Measurements from ENCODE around the gene PTMS.

Gene PTMS

GRCh38 chr12:6810758-6811157, 44.6 kb downstream of the PTMS start:
- Histone ChIP-seq H3K36me3 (ENCODE audit: control insufficient read depth, insufficient read depth, low read length) (no peaks in the 10 kb centered on the region), H3K27me3 (ENCODE audit: control insufficient read depth, insufficient read depth, low read length) (no peaks in the 10 kb centered on the region), H3K4me1 (ENCODE audit: control insufficient read depth, insufficient read depth, low read length) (no peaks in the 10 kb centered on the region), H3K27ac (ENCODE audit: low read length) (no peak overlapping the region), H3K9me3 (ENCODE audit: control insufficient read depth, insufficient read depth, low read length) (no peaks in the 10 kb centered on the region), H3K4me3 (ENCODE audit: low read length) (no peak overlapping the region)
- WGBS (ENCODE audit: insufficient coverage, insufficient read length): no CpG with 5 or more reads among the region's 1 CpG
- no peak for DNase-seq (ENCODE audit: low read depth, low spot score)

GRCh38 chr12:6813363-6813762, 47.2 kb downstream of the PTMS start:
- DNase-seq (ENCODE audit: low read depth, low spot score): no peak
- Histone ChIP-seq H3K27me3 (ENCODE audit: control insufficient read depth, insufficient read depth, low read length) (no peaks in the 10 kb centered on the region), H3K4me3 (ENCODE audit: low read length) (no peak overlapping the region), H3K36me3 (ENCODE audit: control insufficient read depth, insufficient read depth, low read length) (no peaks in the 10 kb centered on the region), H3K4me1 (ENCODE audit: control insufficient read depth, insufficient read depth, low read length) (peaks cover 5% of the 10 kb centered on the region), H3K27ac (ENCODE audit: low read length) (no peak overlapping the region), H3K9me3 (ENCODE audit: control insufficient read depth, insufficient read depth, low read length) (no peaks in the 10 kb centered on the region)
- WGBS (ENCODE audit: insufficient coverage, insufficient read length): no CpG with 5 or more reads among the region's 4 CpGs

- H3K4me1 ChIP-seq (ENCODE audit: control insufficient read depth, insufficient read depth, low read length): peaks cover 16% of the 10 kb centered on the region
Observed at GRCh38 chr12:6816598-6816997, 50.4 kb downstream of the PTMS start.

GRCh38 chr12:6817098-6817497, 50.9 kb downstream of the PTMS start:
- Histone ChIP-seq H3K9me3 (ENCODE audit: control insufficient read depth, insufficient read depth, low read length) (no peaks in the 10 kb centered on the region), H3K4me1 (ENCODE audit: control insufficient read depth, insufficient read depth, low read length) (peaks cover 16% of the 10 kb centered on the region), H3K4me3 (ENCODE audit: low read length) (no peak overlapping the region), H3K36me3 (ENCODE audit: control insufficient read depth, insufficient read depth, low read length) (no peaks in the 10 kb centered on the region), H3K27me3 (ENCODE audit: control insufficient read depth, insufficient read depth, low read length) (no peaks in the 10 kb centered on the region), H3K27ac (ENCODE audit: low read length) (no peak overlapping the region)
- no peak for DNase-seq (ENCODE audit: low read depth, low spot score)
- no CpG with 5 or more reads among the region's 8 CpGs for WGBS (ENCODE audit: insufficient coverage, insufficient read length)

More at GRCh38 chr12:6816598-6816997, 50.4 kb downstream of the PTMS start:
- Histone ChIP-seq H3K4me3 (ENCODE audit: low read length) (no peak overlapping the region), H3K27ac (ENCODE audit: low read length) (no peak overlapping the region), H3K9me3 (ENCODE audit: control insufficient read depth, insufficient read depth, low read length) (no peaks in the 10 kb centered on the region), H3K36me3 (ENCODE audit: control insufficient read depth, insufficient read depth, low read length) (no peaks in the 10 kb centered on the region), H3K27me3 (ENCODE audit: control insufficient read depth, insufficient read depth, low read length) (no peaks in the 10 kb centered on the region)
- no CpG with 5 or more reads among the region's 3 CpGs for WGBS (ENCODE audit: insufficient coverage, insufficient read length)
- DNase-seq (ENCODE audit: low read depth, low spot score): no peak

DNA sequence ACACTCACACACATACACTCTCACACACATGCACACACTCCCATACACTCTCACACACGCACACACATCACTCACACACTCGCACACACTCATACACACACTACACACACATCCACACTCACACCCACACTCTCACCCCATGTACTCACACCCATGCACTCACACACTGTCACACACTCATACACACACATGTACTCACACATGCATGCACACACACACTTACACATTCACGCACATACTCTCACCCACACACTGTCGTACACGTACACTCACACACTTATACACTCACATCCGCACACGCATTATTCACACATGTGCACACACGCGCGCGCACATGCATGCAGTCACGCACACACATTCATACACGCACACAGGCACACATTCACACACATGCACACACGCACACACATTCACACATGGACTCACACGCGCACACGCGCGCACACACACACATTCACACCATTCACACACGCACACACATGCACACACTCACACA, 51.5 kb downstream of the PTMS start:
- Histone ChIP-seq H3K27ac (ENCODE audit: low read length) (no peak overlapping the region), H3K27me3 (ENCODE audit: control insufficient read depth, insufficient read depth, low read length) (no peaks in the 10 kb centered on the region), H3K9me3 (ENCODE audit: control insufficient read depth, insufficient read depth, low read length) (no peaks in the 10 kb centered on the region), H3K4me3 (ENCODE audit: low read length) (no peak overlapping the region), H3K36me3 (ENCODE audit: control insufficient read depth, insufficient read depth, low read length) (no peaks in the 10 kb centered on the region), H3K4me1 (ENCODE audit: control insufficient read depth, insufficient read depth, low read length) (peaks cover 18% of the 10 kb centered on the region)
- WGBS (ENCODE audit: insufficient coverage, insufficient read length): 100% methylated on average over 18 of the region's 20 CpGs
- DNase-seq (ENCODE audit: low read depth, low spot score): no peak

DNA sequence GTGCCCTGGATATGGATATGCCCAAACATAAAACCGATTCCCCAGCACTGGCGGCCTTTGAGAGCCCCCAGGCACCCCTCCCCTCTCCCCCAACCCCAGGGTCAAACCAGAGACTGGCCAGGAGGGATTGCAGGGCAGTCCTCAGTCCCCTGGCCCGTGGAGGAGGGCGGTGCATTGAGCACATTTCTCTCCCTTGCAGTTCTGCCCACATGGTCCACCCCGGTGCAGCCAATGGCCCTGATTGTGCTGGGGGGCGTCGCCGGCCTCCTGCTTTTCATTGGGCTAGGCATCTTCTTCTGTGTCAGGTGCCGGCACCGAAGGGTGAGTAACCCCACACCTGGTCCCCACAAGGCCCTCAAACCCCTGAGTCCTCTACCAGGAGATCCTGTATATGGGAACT, 52.1 kb downstream of the PTMS start:
- WGBS (ENCODE audit: insufficient coverage, insufficient read length): no CpG with 5 or more reads among the region's 10 CpGs
- Histone ChIP-seq H3K9me3 (ENCODE audit: control insufficient read depth, insufficient read depth, low read length) (no peaks in the 10 kb centered on the region), H3K4me1 (ENCODE audit: control insufficient read depth, insufficient read depth, low read length) (peaks cover 18% of the 10 kb centered on the region), H3K27ac (ENCODE audit: low read length) (no peak overlapping the region), H3K27me3 (ENCODE audit: control insufficient read depth, insufficient read depth, low read length) (no peaks in the 10 kb centered on the region), H3K36me3 (ENCODE audit: control insufficient read depth, insufficient read depth, low read length) (no peaks in the 10 kb centered on the region), H3K4me3 (ENCODE audit: low read length) (no peak overlapping the region)
- DNase-seq (ENCODE audit: low read depth, low spot score): no peak

- Histone ChIP-seq H3K9me3 (ENCODE audit: control insufficient read depth, insufficient read depth, low read length) (no peaks in the 10 kb centered on the region), H3K4me1 (ENCODE audit: control insufficient read depth, insufficient read depth, low read length) (peaks cover 19% of the 10 kb centered on the region), H3K36me3 (ENCODE audit: control insufficient read depth, insufficient read depth, low read length) (no peaks in the 10 kb centered on the region), H3K27me3 (ENCODE audit: control insufficient read depth, insufficient read depth, low read length) (no peaks in the 10 kb centered on the region), H3K27ac (ENCODE audit: low read length) (no peak overlapping the region), H3K4me3 (ENCODE audit: low read length) (no peak overlapping the region)
- no CpG with 5 or more reads among the region's 5 CpGs for WGBS (ENCODE audit: insufficient coverage, insufficient read length)
- DNase-seq (ENCODE audit: low read depth, low spot score): no peak
Observed at GRCh38 chr12:6818645-6819044, 52.5 kb downstream of the PTMS start.

DNA sequence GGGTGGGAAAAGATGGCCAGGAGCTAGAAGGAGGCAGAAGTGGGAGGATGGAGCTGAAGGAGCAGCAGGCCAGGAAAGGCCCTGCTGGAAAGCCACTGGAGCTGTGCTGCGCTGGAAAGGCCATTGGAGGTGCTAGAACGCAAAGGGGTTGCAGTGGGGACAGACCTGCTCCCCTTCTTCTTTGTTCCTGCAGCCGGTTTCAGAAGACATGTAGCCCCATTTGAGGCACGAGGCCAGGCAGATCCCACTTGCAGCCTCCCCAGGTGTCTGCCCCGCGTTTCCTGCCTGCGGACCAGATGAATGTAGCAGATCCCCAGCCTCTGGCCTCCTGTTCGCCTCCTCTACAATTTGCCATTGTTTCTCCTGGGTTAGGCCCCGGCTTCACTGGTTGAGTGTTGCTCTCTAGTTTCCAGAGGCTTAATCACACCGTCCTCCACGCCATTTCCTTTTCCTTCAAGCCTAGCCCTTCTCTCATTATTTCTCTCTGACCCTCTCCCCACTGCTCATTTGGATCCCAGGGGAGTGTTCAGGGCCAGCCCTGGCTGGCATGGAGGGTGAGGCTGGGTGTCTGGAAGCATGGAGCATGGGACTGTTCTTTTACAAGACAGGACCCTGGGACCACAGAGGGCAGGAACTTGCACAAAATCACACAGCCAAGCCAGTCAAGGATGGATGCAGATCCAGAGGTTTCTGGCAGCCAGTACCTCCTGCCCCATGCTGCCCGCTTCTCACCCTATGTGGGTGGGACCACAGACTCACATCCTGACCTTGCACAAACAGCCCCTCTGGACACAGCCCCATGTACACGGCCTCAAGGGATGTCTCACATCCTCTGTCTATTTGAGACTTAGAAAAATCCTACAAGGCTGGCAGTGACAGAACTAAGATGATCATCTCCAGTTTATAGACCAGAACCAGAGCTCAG, 53.2 kb downstream of the PTMS start:
- Histone ChIP-seq H3K9me3 (ENCODE audit: control insufficient read depth, insufficient read depth, low read length) (no peaks in the 10 kb centered on the region), H3K36me3 (ENCODE audit: control insufficient read depth, insufficient read depth, low read length) (no peaks in the 10 kb centered on the region), H3K4me1 (ENCODE audit: control insufficient read depth, insufficient read depth, low read length) (peaks cover 19% of the 10 kb centered on the region), H3K27ac (ENCODE audit: low read length) (no peak overlapping the region), H3K4me3 (ENCODE audit: low read length) (no peak overlapping the region), H3K27me3 (ENCODE audit: control insufficient read depth, insufficient read depth, low read length) (no peaks in the 10 kb centered on the region)
- no peak for DNase-seq (ENCODE audit: low read depth, low spot score)
- no CpG with 5 or more reads among the region's 13 CpGs for WGBS (ENCODE audit: insufficient coverage, insufficient read length)

GRCh38 chr12:6820166-6820565, 54.0 kb downstream of the PTMS start:
- Histone ChIP-seq H3K9me3 (ENCODE audit: control insufficient read depth, insufficient read depth, low read length) (no peaks in the 10 kb centered on the region), H3K27ac (ENCODE audit: low read length) (no peak overlapping the region), H3K36me3 (ENCODE audit: control insufficient read depth, insufficient read depth, low read length) (no peaks in the 10 kb centered on the region), H3K4me3 (ENCODE audit: low read length) (no peak overlapping the region), H3K27me3 (ENCODE audit: control insufficient read depth, insufficient read depth, low read length) (no peaks in the 10 kb centered on the region), H3K4me1 (ENCODE audit: control insufficient read depth, insufficient read depth, low read length) (peaks cover 20% of the 10 kb centered on the region)
- no peak for DNase-seq (ENCODE audit: low read depth, low spot score)
- no CpG with 5 or more reads among the region's 5 CpGs for WGBS (ENCODE audit: insufficient coverage, insufficient read length)

Data from iPS DF 6.9 (cell line).